Measurements from ENCODE around the gene BHLHE23.

Gene BHLHE23

DNA sequence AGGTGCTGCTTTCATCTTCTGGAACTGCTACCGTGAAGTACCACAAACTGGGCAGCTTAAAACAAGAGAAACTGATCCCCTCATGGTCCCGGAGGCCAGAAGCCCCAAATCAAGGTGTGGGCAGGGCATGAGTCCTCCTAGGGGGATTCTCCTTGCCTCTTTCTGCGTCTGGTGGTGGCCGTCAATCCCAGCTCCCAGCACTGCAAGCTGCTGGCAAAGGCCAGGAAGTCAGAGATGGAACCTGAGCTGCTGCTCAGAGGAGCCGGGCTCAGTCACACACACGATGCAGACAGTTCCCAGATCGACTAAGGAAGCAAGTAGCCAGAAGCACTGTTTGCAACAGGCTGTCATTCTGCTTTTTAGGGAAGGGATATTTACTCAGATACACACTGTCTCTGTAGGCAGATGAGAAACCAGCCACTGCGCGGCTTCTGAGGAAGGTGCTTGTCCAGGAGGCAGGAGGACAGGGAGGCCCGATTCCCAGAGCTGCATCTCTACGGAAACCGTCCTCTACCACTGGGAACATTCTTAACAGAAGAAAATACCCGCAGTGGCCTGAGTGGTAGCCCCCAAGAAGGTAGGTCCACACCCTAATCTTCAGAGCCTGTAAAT, 15.5 kb downstream of the BHLHE23 start:
- no peak for DNase-seq (ENCODE audit: low read depth)

- no peak for DNase-seq (ENCODE audit: low read depth)
These were observed 16.4 kb downstream of the BHLHE23 start for GRCh38 chr20:62990306-62990825.

- no peak for DNase-seq (ENCODE audit: low read depth)
These were observed 17.6 kb downstream of the BHLHE23 start for GRCh38 chr20:62989201-62989601.

GRCh38 chr20:62987114-62987513, 19.6 kb downstream of the BHLHE23 start:
- no peak for DNase-seq (ENCODE audit: low read depth)

DNA sequence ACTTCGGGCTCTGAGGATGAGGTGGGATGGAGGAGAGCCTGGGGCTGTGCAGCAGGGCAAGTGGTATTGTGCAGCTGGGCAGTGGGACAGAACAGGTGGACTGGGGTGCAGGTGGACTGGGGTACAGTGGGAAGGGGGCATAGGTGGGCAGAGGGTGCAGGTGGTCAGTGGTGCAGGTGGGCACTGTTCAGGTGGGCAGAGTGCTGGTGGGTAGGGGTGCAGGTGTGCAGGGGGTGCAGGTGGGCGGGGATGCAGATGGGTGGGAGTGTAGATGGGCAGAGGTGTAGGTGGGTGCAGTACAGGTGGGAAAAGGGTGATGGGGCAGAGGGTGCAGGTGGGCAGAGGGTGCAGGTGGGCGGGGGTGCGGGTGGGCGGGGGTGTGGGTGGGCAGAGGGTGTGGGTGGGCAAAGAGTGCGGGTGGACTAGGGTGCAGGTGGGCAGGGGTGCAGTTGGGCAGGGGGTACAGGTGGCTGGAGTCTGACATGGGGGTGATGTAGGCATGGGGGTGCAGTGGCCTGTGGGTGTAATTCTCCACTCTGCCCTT, 20.4 kb downstream of the BHLHE23 start:
- DNase-seq (ENCODE audit: low read depth) = no peak

- no peak for DNase-seq (ENCODE audit: low read depth)
These were observed 21.4 kb downstream of the BHLHE23 start for GRCh38 chr20:62985444-62985778.

DNA sequence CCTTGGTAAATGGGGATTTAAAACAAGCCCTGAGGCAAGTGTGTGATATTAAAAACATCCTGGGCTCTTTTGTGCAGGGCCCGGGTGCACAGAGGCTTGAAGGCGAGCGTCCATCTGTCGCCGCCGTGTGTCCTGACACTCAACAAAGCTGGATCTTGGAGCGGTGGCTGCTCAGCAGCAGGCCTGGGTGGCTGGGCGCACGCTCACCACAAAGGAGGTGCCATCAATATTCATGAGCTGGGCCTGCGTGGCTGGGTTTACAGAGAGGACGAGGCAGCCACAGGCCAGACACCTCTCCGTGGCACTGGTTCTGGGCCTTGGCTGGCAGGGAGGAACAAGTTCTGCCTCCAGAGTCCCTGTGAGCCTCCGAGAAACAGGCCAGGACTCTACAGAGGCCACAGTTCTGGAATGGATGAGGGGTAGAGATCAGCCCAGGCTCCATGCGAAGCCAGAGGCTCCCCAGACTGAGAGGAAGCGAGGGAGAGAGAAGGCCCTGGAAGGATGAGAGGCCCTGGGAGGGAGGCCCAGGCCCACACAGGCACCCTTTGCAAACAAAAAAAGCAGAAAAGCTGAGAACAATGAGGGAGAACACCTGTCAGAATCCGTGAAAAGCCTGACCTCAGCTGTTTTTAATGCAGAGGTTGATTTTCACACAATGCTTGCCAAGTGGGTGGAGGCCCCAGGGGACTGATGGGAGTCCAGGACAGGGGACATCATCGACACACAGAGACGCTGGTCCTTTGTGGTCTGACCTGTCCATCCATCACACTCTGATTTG, 21.9 kb downstream of the BHLHE23 start:
- DNase-seq (ENCODE audit: low read depth) = no peak

DNA sequence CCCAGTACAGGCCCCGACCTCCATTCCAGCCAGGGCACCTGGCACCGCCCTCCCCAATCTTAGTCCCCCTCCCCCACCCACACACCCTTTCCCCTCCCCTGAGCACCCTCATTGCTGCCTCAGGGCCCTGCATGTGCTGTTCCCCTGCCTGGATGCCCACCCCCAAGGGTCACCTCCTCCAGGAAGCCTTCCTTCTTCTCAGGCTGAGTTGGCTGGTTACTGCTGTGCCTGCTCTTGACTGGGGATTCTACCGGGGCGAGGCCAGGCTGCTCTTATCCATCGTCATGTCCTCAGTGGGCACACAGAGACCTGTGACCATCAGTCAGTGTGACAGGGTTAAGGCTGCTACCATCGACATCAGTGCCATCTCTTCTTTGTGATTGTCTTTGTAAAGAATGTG, 23.6 kb downstream of the BHLHE23 start:
- no peak for DNase-seq (ENCODE audit: low read depth)

DNA sequence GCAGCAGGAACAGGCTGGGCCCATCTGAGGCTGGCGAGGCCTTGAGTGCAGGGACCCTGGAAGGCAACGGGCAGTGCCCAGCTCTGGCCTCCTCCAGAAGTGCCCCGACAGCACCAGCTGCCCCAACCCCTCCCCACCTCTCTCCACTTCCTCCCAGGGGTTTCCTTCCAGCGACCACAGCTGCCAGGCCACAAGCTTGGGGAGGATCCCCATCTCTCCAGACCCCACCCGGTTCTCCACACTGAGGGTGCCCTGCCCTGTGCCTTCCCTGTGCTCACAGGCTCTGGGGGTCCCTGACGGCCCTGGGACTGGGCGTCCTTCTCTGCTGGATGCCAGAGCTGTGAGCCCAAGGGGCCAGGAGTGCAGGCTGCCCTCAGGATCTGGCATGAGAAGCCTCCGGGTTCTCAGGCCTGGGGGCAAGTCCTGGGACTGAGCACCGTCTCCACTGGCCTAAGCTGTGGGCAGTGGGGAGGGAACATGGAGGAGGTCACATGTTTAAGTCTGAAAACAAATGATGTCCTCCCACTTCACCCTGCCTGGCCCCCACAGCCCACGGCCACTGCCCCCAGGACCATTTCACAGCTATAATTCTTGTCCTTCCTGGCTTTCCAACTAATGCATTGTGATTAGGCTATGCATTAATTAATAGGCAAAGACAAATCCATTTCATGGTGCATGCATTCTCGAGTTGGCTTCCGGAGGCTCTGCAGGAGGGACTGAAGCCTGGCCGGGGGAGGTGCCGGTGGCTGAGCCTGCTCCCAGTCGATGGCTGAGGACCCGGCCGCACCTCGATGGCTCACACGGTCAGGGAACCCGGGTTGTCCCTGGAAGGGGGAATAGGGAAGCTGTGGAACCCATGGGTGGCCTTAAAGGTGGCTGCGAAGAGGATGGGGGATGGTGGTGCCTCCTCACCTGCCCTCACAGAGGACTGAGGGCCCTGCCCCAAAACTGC, 24.4 kb downstream of the BHLHE23 start:
- no peak for DNase-seq (ENCODE audit: low read depth)

DNA sequence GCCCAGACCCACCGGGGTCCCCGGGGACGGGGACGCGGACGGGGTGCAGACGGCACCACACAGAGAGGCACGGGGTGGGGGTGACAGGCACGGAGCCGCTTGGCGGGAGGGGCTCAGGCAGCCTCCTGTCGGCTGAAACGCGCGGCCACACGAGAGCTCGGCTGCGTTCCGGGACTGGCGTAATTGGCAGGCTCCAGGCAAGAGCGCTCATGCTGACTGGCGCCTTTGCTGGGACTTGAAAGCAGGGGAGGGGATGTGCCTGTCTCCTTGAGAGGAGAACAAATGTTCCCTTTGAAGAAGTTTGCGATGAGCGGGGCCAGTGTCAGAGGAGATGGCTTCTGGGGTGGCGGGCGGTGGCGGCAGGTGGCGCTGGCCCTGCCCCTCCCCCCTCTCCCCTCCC, 25.8 kb downstream of the BHLHE23 start:
- DNase-seq (ENCODE audit: low read depth) = peak; percentile 13

DNA sequence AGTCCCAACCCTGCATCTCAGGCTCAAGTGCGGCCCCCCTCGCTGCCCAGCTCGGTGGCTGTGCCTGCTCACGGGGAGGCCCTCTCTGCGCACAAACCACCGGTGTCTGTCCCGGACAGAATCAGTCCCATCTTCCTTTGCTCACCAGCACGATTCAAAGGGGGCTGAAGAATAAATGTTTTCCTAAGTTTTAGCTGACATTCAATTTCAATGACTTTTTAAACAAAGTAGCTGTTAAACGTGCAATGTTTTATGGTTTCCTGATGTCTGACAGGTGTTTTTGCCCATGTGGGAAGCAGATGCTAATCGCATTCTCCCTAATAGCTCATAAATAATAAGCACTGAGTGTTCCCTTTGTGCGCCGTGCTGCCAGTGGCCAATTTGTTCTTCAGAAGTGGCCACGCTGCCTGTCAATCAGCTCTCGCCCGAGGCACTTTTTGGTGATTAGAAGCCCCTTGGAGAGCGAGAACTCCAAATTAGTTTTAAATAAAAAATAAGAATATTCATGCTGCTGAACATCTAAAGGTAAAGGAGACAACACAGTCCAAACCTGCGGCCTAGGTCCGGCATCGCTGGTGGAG, 26.3 kb downstream of the BHLHE23 start:
- DNase-seq (ENCODE audit: low read depth) = no peak

- no peak for DNase-seq (ENCODE audit: low read depth)
These were observed 26.8 kb downstream of the BHLHE23 start for GRCh38 chr20:62979876-62980373.

DNA sequence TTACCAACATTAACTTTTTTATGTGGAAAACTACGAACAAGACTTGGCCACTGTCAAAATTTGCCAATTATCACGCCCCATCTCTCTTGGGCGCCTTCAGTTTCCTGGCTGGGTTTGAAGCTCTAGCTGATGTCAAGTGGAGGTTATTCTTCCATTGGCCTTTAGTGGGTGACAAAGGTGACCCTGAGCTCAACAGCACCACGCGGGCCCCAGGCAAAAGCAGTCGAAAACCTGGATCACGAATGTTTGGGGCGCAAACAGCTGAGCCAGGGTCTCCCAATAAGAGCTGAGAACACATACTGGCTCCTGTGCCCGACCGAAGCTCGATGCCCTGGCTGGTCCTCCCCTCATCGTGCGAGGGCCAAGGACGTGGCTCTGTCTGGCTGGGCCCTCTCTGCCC, 27.5 kb downstream of the BHLHE23 start:
- DNase-seq (ENCODE audit: low read depth) = no peak

DNA sequence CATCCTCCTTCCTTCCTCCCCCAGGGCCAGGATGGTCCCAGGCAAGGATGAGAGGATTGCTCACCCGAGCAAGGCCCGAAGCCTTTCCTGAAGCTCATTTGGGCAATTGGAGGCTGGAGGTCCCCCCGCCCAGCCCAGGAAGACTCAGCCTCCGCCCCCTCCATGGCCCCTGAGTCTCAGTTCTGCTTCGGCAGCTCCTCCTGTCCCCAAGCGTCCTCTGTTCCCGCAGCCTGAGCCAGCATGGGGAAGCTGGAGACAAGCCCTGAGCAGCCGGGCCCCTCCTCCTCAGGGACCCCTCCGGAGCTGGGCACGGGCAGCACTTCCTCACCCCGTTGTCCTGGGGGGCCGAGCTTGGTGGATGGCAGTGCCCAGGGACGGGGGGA, 28.2 kb downstream of the BHLHE23 start:
- DNase-seq (ENCODE audit: low read depth) = no peak

DNA sequence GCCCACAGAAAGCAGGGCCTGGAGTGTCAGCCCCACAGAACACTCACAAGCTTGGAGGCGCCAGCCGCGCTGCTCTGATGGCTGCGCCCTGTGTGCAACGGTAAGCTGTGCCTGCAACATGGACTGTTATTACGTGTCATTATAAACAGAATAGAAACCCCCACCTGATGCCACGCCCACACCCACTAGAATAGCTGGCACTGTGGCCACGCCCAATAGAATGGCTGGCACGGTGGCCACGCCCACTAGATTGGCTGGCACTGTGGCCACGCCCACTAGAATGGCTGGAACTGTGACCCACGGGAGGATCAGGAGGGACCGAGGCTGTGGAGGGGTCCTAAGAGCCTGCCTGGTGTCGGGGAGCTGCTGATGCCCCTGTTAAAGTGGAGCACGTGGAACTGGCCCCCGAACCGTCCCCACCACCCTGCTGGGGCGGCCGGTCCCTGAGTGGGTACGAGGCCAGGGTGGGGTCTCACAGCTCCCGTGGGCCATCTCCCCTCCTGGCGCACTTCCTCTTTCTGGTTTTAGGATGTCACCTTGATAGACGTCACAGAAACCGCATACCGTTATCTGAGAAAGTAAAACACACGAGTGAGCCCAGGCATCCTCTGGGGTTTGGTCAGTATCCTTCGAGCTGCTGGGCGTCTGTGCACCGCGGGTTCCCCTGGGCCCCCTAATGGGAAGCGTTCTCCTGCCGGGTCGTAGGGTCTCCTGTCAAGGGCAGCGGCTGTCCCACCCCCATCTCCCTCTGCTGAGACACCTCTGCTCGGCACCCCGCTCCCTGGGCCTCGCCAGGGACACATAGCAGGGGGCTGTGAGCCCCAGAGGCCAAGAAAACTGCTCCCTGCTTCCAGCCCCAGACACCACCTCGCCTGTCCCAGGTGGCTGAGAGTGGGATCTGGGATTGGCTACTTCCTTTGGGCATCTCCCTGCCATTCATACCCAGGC, 28.9 kb downstream of the BHLHE23 start:
- DNase-seq (ENCODE audit: low read depth) = peak; percentile 83

DNA sequence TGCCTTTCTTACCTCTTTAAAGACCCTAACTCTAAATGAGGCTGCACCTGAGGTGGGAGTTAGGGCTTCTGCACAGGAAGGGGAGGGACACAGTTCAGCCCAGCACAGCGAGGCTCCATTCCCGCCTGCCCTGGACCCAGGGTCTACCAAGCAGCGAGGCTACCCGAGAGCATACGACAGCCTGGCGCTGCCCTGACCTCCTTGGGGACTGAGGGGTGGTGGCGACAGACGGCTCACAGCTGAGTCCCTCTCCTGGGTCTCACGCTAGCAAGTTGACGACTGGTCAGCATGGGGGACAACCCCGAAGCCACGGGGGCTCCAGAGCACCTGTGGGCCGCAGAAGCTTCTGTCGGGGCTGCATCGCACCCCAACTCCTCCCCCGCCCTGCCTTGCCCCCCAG, 29.9 kb downstream of the BHLHE23 start:
- DNase-seq (ENCODE audit: low read depth) = no peak

GRCh38 chr20:62975812-62976508, 30.8 kb downstream of the BHLHE23 start:
- no peak for DNase-seq (ENCODE audit: low read depth)

- no peak for DNase-seq (ENCODE audit: low read depth)
These were observed 31.5 kb downstream of the BHLHE23 start for GRCh38 chr20:62975251-62975760.

GRCh38 chr20:62972845-62973745, 33.7 kb downstream of the BHLHE23 start:
- no peak for DNase-seq (ENCODE audit: low read depth)

Measured in stimulated activated CD4-positive, alpha-beta T cell treated with anti-CD3 and anti-CD28 coated beads, Interleukin-2, amount 100 ng/mL, for 4 hours (primary cell).